Inferior parietal cortex (tissue), 1 donor: ENCODE measurements around the gene ZNF557.

Source experiments
- DNase-seq: peaks from one replicate; pipeline ENCODE4 v3.0.0-alpha.2; 2016; ENCODE audit errors: extremely low spot score

The ZNF557 gene

DNA sequence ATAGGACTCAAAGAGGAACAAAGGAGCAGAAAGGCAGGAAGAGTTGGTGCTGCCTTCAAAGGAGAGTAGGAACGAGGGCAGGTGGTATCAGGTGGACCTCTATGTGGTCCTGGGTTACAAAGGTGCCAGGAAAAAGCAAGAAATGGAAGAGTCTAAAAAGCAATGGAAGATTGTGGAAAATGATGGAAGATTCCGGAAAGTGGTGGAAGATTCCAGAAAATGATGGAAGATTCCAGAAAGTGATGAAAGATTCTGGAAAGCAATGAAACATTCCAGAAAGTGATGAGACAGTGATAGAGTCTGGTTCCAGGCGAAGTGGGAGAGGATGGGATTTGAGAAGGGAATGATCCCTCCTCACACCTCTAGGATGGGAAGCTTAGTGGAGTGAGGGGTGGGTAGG, 55.3 kb downstream of the ZNF557 start:
- no peak for DNase-seq

DNA sequence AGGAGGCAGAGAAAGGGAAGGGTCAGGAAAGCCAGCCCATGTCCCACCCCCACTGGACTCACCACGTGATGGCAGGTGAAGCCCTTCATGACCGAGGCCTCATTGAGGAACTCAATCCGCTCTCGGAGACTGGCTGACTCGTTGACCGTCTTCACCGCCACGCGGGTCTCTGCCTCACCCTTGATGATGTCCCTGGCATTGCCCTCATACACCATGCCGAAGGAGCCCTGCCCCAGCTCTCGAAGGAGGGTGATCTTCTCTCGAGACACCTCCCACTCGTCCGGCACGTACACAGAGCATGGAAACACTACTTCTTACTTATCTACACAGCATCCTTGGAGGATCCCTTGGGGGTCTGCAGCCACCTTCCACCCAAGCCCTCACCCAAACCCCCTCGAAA, 55.7 kb downstream of the ZNF557 start:
- no peak for DNase-seq

DNA sequence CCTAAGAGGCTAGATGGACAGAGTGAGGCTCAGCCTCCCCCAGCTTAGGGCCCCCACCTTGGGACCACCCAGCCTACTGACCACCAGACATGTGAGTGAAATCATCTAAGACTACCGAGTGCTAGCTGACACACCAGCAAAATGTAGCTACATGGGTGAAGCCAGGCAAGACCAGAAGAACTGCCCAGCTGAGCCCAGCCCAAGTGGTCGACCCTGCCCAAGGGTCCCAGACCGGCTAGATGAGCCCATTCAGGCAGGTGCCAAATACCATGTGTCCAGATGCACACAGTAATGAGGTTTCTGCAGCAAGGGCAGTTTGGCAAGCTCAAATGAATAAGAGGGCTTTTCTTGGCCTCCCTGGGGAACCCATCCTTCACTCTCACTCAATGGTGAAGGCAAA, 56.6 kb downstream of the ZNF557 start:
- no peak for DNase-seq

GRCh38 chr19:7130043-7130442, 60.5 kb downstream of the ZNF557 start:
- DNase-seq: no peak

DNA sequence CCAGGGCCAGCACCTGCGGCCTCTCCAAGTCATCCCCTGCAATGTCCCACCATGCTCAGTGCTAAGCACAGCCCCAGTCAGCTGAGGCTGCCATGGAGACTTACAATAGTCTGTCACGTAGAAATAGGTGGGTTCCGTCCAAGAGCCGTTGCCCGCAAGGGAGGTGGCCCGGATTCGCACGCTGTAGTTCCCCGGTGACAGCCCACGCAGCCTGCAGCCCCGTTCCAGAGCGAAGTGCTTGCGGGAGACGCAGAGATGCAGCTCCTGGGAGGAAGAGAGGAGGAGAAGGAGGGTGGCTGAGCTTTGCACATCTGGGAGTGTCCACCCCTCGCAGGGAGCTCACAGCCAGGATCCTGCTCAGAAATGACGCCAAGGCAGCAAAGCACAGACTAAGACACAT, 62.6 kb downstream of the ZNF557 start:
- DNase-seq: no peak

GRCh38 chr19:7137120-7137519, 67.6 kb downstream of the ZNF557 start:
- no peak for DNase-seq
